Bronchial epithelial cell (primary cell): ENCODE measurements around the gene ANKMY1. TPM values are rescaled to one million over a fixed set of nuclear protein-coding genes. Genes with fewer than 3 reads are reported as not detected.

ENCODE experiments used
- DNase-seq: peaks from one replicate; pipeline ENCODE4 v3.0.0-alpha.2; 2010; ENCODE audit warnings: low read depth
- FAIRE-seq: peaks from 2 replicates; lab custom pipeline; 2011; peaks lifted over from hg19 to GRCh38; lab: Jason Lieb, UNC
- H3K27me3 ChIP-seq: 2 replicates; pipeline ENCODE4 v1.5.1; 2011; ENCODE audit warnings: low read length; ENCODE audit not compliant: control insufficient read depth, insufficient read depth
- H3K36me3 ChIP-seq: 2 replicates; pipeline ENCODE4 v1.5.1; 2011; ENCODE audit warnings: low read length; ENCODE audit not compliant: control insufficient read depth, insufficient read depth
- H3K4me3 ChIP-seq: 2 replicates; pipeline ENCODE4 v1.5.1; 2011; ENCODE audit warnings: mild to moderate bottlenecking, low read depth, low read length, control low read depth
- total RNA-seq: library from RNA; depleted of rRNA; stranded (reverse); fragments of >200 nt; gene quantifications from 2 replicates; pipeline ENCODE4 v1.2.1, GENCODE V29; 2014
- TF ChIP-seq, protein P1 (sequence below): IDR thresholded peaks from 2 replicates; pipeline ENCODE4 v1.5.1; 2011; ENCODE audit warnings: mild to moderate bottlenecking, moderate library complexity, low read length, control low read depth, inconsistent platforms; ENCODE audit not compliant: insufficient read depth, severe bottlenecking

Gene ANKMY1
- total RNA-seq, 1 donor from 2014 or later = 15.8 TPM

DNA sequence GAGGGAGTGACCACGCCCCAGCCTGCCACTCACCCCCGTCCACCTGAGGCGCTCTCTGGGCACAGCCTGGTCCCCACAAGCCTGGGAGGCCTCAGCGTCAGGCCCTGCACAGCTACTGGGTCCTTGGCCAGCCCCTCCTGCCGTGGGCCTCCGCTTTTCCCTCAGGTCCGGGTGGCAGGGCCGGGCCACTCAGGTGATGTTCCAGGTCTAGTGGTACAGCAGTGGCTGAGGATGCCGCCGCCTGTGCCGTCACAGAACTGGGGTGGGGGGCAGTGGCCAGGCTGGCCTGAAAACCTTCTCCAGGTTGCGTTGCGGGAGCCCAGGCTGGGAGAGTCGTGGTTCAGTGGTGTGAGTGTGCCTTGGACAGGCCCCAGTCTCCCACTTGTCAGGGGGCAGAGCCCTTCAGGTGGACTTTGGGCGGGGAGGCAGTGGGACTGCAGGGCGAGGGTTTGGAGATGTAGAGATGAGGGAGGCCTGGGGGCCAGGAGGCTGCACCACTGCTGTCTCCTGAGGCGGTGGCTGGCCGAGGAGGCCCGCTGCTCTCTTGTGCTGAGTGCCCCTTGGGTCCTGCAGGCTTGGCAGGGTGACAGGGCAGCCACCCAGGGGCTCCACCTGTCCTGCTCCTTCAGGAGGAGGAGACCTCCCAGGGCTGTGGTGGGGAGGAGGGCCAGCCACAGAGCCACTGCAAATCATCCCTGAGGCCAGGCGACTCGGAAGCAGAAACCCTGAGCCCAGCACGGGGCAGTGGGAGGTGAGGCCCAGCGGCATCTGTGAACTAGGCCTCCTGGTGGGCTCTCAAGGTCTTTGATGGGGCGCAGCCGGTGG is 114.7 kb downstream of the ANKMY1 start:
- DNase-seq (no peak), FAIRE-seq (no peak)
- TF ChIP-seq, protein P1, sequence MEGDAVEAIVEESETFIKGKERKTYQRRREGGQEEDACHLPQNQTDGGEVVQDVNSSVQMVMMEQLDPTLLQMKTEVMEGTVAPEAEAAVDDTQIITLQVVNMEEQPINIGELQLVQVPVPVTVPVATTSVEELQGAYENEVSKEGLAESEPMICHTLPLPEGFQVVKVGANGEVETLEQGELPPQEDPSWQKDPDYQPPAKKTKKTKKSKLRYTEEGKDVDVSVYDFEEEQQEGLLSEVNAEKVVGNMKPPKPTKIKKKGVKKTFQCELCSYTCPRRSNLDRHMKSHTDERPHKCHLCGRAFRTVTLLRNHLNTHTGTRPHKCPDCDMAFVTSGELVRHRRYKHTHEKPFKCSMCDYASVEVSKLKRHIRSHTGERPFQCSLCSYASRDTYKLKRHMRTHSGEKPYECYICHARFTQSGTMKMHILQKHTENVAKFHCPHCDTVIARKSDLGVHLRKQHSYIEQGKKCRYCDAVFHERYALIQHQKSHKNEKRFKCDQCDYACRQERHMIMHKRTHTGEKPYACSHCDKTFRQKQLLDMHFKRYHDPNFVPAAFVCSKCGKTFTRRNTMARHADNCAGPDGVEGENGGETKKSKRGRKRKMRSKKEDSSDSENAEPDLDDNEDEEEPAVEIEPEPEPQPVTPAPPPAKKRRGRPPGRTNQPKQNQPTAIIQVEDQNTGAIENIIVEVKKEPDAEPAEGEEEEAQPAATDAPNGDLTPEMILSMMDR = no peak
- Histone ChIP-seq H3K4me3 (no peak overlapping the region), H3K27me3 (no peaks in the 10 kb centered on the region), H3K36me3 (peaks cover 36% of the 10 kb centered on the region)

DNA sequence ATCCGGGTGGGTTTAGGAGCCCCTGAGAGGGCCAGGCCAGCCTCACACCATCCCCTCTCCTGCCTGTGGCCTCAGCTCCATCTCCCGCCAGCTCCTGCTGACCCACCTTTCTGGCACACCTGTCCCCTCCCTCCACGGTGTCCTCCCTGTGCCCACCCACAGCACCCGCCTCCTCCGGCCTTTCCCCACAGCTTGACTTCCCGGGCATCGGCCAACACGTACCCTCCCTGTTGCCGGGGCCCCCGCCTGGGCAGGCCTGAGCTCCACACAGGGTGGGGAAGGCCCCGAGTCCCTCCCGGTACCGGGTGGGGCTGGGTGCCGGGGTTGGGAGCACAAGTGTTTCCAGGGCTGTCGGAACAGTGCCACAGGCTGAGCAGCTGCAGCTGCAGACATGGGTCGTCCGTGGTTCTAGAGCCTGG is 115.8 kb downstream of the ANKMY1 start:
- DNase-seq (no peak), FAIRE-seq (no peak)
- TF ChIP-seq, protein P1 = no peak
- H3K4me3 ChIP-seq = no peak overlapping the region
- H3K36me3 ChIP-seq = peaks cover 35% of the 10 kb centered on the region
- H3K27me3 ChIP-seq = no peaks in the 10 kb centered on the region

DNA sequence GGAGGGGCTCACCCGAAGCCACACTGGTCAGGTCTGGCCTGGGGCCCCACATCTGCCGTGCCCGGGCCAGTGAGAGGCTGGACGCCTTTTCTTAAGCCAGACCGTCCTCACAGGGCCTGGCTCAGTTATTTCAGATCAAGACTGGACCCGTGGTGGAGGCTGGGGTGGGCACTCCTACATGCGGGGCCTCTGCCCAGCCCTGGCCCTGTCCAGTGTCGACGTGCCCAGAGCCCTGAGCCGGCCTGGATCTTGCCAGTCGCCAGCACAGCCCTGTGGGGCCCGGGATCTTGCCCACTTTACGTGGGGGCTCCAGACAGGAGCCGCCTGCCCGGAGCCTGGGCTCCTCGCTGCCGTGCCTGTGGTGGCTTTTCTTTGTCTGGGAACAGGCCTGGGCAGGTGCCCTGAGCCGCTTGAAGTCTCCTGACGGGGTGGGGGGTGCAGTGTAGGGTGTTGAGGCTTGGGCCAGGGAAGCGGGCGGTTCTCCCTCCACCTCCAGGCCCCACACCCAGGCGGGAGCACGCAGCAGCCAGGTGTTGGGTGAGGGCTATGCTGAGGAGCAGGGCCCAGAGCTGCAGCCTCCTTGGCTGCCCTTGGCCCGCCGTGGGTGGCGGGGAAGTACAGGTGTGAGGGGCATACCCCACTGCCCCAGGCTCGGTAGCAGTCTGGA is 116.3 kb downstream of the ANKMY1 start:
- Histone ChIP-seq H3K27me3 (no peaks in the 10 kb centered on the region), H3K4me3 (no peak overlapping the region), H3K36me3 (peaks cover 35% of the 10 kb centered on the region)
- TF ChIP-seq, protein P1 = no peak
- FAIRE-seq (no peak), DNase-seq (peak; percentile 73)

DNA sequence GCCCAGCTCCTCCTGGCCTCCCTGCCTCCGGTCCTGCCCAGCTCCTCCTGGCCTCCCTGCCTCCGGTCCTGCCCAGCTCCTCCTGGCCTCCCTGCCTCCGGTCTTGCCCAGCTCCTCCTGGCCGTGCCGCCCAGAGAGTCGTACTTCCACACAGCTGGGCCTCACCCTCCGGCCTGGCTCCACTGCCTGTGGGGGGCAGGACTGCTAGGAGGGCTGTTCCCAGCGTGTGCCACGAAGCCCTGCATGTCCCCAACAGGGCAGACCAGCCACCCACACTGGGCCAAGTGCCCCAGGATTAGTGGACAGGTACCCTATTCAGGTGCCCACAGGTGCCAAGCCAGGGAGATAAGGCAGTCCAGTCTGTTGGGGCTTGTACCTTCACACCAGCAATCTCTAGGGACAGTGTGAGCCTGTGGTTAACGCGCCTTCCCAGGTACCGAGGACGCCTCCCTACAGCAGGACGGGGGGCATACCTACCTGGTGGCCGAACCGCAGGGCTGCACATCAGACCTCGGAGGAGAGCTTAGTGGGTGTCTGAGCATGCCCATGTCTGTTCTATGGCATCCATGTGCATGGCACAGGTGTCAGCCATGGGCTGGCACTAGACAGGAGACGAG is 117.0 kb downstream of the ANKMY1 start:
- peak; percentile 55 for FAIRE-seq

DNA sequence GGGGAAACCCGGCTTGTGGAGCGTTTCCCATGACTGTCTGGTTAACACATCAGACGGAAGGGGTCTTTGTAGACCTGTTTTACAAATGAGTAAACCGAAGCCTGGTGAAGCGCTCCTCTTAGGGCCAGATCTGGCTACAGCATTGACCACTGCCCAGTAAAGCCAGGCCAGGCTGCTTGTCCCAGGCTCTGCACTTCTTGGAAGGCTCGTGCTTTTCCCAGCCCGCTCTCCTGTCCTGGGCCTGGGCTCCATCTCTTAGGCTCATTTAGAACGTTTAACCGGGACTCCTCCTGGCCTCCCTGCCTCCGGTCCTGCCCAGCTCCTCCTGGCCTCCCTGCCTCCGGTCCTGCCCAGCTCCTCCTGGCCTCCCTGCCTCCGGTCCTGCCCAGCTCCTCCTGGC is 117.5 kb downstream of the ANKMY1 start:
- no peak for FAIRE-seq
- Histone ChIP-seq H3K27me3 (no peaks in the 10 kb centered on the region), H3K36me3 (peaks cover 27% of the 10 kb centered on the region), H3K4me3 (no peak overlapping the region)
- TF ChIP-seq, protein P1 = no peak
- no peak for DNase-seq

More for the DNA sequence above, 117.0 kb downstream of the ANKMY1 start:
- no peaks in the 10 kb centered on the region for H3K27me3 ChIP-seq
- peaks cover 30% of the 10 kb centered on the region for H3K36me3 ChIP-seq
- DNase-seq = no peak
- H3K4me3 ChIP-seq = no peak overlapping the region
- TF ChIP-seq, protein P1 = no peak
